ENCODE measurements around the gene LCE2D. TPM values are rescaled to one million over a fixed set of nuclear protein-coding genes. Genes with fewer than 3 reads are reported as not detected.

Gene LCE2D
- total RNA-seq, 1 experiment from 2014 or later = not detected

DNA sequence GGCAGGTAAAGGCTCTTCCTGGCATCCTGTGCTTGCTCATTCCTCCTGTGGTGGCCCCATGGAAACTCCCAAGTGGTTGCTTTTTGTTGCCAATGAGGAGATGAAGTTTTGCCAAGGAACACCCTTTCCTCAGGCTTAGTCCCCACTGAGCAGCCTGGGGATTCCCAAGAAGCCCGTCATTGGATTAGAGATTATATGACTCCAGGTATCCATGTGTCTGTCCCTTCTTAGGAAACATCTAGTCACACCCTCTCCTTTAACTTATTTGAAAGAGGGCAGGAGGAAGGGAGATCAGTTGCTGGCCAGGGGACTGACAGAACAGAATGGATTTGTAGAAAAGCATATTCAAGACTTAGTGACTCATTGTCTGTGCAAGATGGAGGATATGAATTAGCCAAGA is 36.4 kb upstream of the LCE2D start:
- Histone ChIP-seq H3K79me2 (ENCODE audit: insufficient read depth, low read length) (no peaks in the 10 kb centered on the region), H3K9ac (ENCODE audit: extremely low read depth, insufficient read length, low read length) (no peak overlapping the region), H3K27ac (ENCODE audit: insufficient read length, low read depth, low read length) (no peak overlapping the region), H4K8ac (replicated peaks; ENCODE audit: insufficient read length, low read depth, low read length) (no peak overlapping the region), H2BK120ac (ENCODE audit: low read depth, low read length, poor library complexity, severe bottlenecking) (no peak overlapping the region), H3K23me2 (ENCODE audit: insufficient read length, low read depth, low read length, poor library complexity, severe bottlenecking) (no peaks in the 10 kb centered on the region), H2BK12ac (ENCODE audit: insufficient read length, low read depth, low read length) (no peak overlapping the region), H3K9me3 (ENCODE audit: control insufficient read depth, low read depth, low read length) (peaks cover 96% of the 10 kb centered on the region), H3K79me1 (ENCODE audit: insufficient read depth, low read depth, low read length, poor library complexity, severe bottlenecking) (no peaks in the 10 kb centered on the region), H4K20me1 (ENCODE audit: control insufficient read depth, insufficient read depth, insufficient read length) (no peaks in the 10 kb centered on the region), H3K23ac (ENCODE audit: insufficient read length, low read depth, low read length) (no peak overlapping the region), H4K5ac (ENCODE audit: insufficient read length, low read depth, low read length) (no peak overlapping the region), H3K18ac (ENCODE audit: insufficient read length, low read depth, low read length) (no peak overlapping the region), H2AFZ (ENCODE audit: low read length) (no peak overlapping the region), H3K56ac (ENCODE audit: insufficient read length, low read depth, low read length) (no peak overlapping the region), H3K4ac (ENCODE audit: low read depth, low read length) (no peak overlapping the region), H3K14ac (ENCODE audit: insufficient read depth, low read length) (no peak overlapping the region), H2AK5ac (ENCODE audit: insufficient read length, low read length) (no peak overlapping the region), H3K4me2 (ENCODE audit: insufficient read depth, insufficient read length, low read length) (no peak overlapping the region), H3K27me3 (ENCODE audit: insufficient read depth, low read length) (no peaks in the 10 kb centered on the region), H3T11ph (ENCODE audit: low read length) (no peak overlapping the region), H2BK20ac (ENCODE audit: low read depth, low read length, poor library complexity, severe bottlenecking) (no peak overlapping the region), H2BK5ac (ENCODE audit: insufficient read length, low read length) (no peak overlapping the region), H4K91ac (ENCODE audit: insufficient read length, low read depth, low read length) (no peak overlapping the region), H3K4me1 (ENCODE audit: insufficient read depth, low read length) (no peaks in the 10 kb centered on the region), H2BK15ac (ENCODE audit: low read depth, low read length) (no peak overlapping the region)
- peaks cover 90 to 92% of the 10 kb centered on the region in 2 experiments for H3K9me3 Mint-ChIP-seq
- peaks cover 2% of the 10 kb centered on the region for H3K27me3 Mint-ChIP-seq (ENCODE audit: low read depth)
- H3K27ac Mint-ChIP-seq = no peak overlapping the region
- no CpG with 5 or more reads among the region's 1 CpG for WGBS (ENCODE audit: extremely low coverage, insufficient read length, low lambda C conversion rate)
- TF ChIP-seq, protein P1, sequence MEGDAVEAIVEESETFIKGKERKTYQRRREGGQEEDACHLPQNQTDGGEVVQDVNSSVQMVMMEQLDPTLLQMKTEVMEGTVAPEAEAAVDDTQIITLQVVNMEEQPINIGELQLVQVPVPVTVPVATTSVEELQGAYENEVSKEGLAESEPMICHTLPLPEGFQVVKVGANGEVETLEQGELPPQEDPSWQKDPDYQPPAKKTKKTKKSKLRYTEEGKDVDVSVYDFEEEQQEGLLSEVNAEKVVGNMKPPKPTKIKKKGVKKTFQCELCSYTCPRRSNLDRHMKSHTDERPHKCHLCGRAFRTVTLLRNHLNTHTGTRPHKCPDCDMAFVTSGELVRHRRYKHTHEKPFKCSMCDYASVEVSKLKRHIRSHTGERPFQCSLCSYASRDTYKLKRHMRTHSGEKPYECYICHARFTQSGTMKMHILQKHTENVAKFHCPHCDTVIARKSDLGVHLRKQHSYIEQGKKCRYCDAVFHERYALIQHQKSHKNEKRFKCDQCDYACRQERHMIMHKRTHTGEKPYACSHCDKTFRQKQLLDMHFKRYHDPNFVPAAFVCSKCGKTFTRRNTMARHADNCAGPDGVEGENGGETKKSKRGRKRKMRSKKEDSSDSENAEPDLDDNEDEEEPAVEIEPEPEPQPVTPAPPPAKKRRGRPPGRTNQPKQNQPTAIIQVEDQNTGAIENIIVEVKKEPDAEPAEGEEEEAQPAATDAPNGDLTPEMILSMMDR (conservative IDR thresholded peaks at IDR 0.05) = no peak
- no peak overlapping the region for H3K4me3 Mint-ChIP-seq
- no peak for DNase-seq
- H3K4me1 Mint-ChIP-seq = no peaks in the 10 kb centered on the region
- peaks cover 10 to 48% (median 15%) of the 10 kb centered on the region in 3 experiments; a peak in 6 of 7 replicates for H3K36me3 Mint-ChIP-seq (ENCODE audit: insufficient read depth in 1 of 3, low read depth in 3 of 3)

Measured in H9 (cell line).